ENCODE data around the gene COL6A2. TPM values are rescaled to one million over a fixed set of nuclear protein-coding genes. Genes with fewer than 3 reads are reported as not detected.

Gene COL6A2
- polyA plus RNA-seq, 2 of the 4 experiments (the other 2 are of a cell fraction), result 2.3 to 13.1 TPM

- Histone ChIP-seq H3K27ac (no peak overlapping the region), H3K4me1 (no peaks in the 10 kb centered on the region), H3K4me2 (no peak overlapping the region), H3K9me3 (no peaks in the 10 kb centered on the region), H3K4me3 (no peak overlapping the region)
- DNase-seq (ENCODE audit: low read depth in 1 of 2, low spot score in 1 of 2) (no peak), ATAC-seq (no peak), FAIRE-seq (no peak)
- WGBS (ENCODE audit: missing lambda C conversion rate), result 38% methylated on average over 1 of the region's 22 CpGs
- TF ChIP-seq RCOR1 (IDR thresholded peaks at IDR 0.05; ENCODE audit: low read depth, low read length), result no peak
- no peak for TF ChIP-seq MAX (IDR thresholded peaks at IDR 0.05)
- no peak for TF ChIP-seq RARB (CRISPR knock-in tag; IDR thresholded peaks at IDR 0.05)
- no peak for TF ChIP-seq RAD21 (conservative IDR thresholded peaks at IDR 0.05 in 1 of 2, IDR thresholded peaks at IDR 0.05 in 1 of 2)
- TF ChIP-seq JUNB (IDR thresholded peaks at IDR 0.05), result no peak
- TF ChIP-seq CEBPB (IDR thresholded peaks at IDR 0.05), result no peak
- no peak for TF ChIP-seq HDAC2 (IDR thresholded peaks at IDR 0.05)
- TF ChIP-seq KDM5A (IDR thresholded peaks at IDR 0.05), result no peak
- TF ChIP-seq EHMT2 (IDR thresholded peaks at IDR 0.05; ENCODE audit: low read depth), result no peak
- no peak for TF ChIP-seq CTCF (IDR thresholded peaks at IDR 0.05)
- CTCF ChIA-PET, result interaction anchor here (1.2 to 1.7 kb wide), 2 partner anchors 12 to 16 kb away, joined by 4 to 5 read pairs; no protein-coding TSS in a partner anchor
- POLR2A ChIA-PET, result no interaction called here
These were observed 33.1 kb downstream of the COL6A2 start for GRCh38 chr21:46130831-46131587.

- FAIRE-seq, result no peak
- ChIA-PET CTCF (no interaction called here), POLR2A (no interaction called here)
- no peak overlapping the region for H3K27ac ChIP-seq
- H3K4me1 ChIP-seq, result no peaks in the 10 kb centered on the region
- no peak overlapping the region for H3K4me3 ChIP-seq
- H3K4me2 ChIP-seq, result no peak overlapping the region
- no CpG with 5 or more reads among the region's 4 CpGs for WGBS (ENCODE audit: missing lambda C conversion rate)
- no peak for ATAC-seq
- no peaks in the 10 kb centered on the region for H3K9me3 ChIP-seq
- no peak for TF ChIP-seq KDM1A (IDR thresholded peaks at IDR 0.05; ENCODE audit: low read depth)
- TF ChIP-seq MYC (IDR thresholded peaks at IDR 0.05; ENCODE audit: borderline replicate concordance, low read length), result no peak
- no peak for TF ChIP-seq GATA3 (IDR thresholded peaks at IDR 0.05; ENCODE audit: borderline replicate concordance)
- no peak for TF ChIP-seq HDAC2 (IDR thresholded peaks at IDR 0.05)
- no peak for TF ChIP-seq PHF8 (IDR thresholded peaks at IDR 0.05; ENCODE audit: borderline replicate concordance, low read depth)
- TF ChIP-seq REST (IDR thresholded peaks at IDR 0.05), result no peak
- TF ChIP-seq NPAS2 (CRISPR knock-in tag; IDR thresholded peaks at IDR 0.05; ENCODE audit: borderline replicate concordance), result no peak
- TF ChIP-seq NFE2L2 (conservative IDR thresholded peaks at IDR 0.05; ENCODE audit: low read length), result no peak
- no peak for TF ChIP-seq CBX2 (IDR thresholded peaks at IDR 0.05; ENCODE audit: borderline replicate concordance, low read depth)
- no peak for TF ChIP-seq MAZ (IDR thresholded peaks at IDR 0.05; ENCODE audit: borderline replicate concordance, low read depth, low read length)
- TF ChIP-seq BHLHE40 (IDR thresholded peaks at IDR 0.05; ENCODE audit: low read depth, low read length), result no peak
- no peak for TF ChIP-seq ZNF302 (CRISPR knock-in tag; IDR thresholded peaks at IDR 0.05)
- no peak for DNase-seq (ENCODE audit: low read depth in 1 of 2, low spot score in 1 of 2)
These were observed 33.6 kb downstream of the COL6A2 start for GRCh38 chr21:46131588-46131837.

Data from A549 (cell line).